22Rv1 (cell line): ENCODE data around the gene APBA3.

Source experiments
- CTCF ChIP-seq: fragments of 450-650 bp; IDR thresholded peaks from 2 replicates; pipeline ENCODE4 v1.5.1; 2017; ENCODE audit warnings: mild to moderate bottlenecking
- ZFX ChIP-seq: fragments of 450-650 bp; IDR thresholded peaks from 2 replicates; pipeline ENCODE4 v1.6.1; 2017; ENCODE audit warnings: antibody characterized with exemption, borderline replicate concordance

GRCh38 chr19:3745363-3746045, 16.0 kb downstream of the APBA3 start:
- no peak for TF ChIP-seq CTCF
- no peak for TF ChIP-seq ZFX
